GM10266 (cell line): ENCODE results near the gene ZNF534.
A peak's percentile ranks its signal among the peaks of the same experiment; 100 is the strongest.

Experiments used
- DNase-seq: peaks from one replicate; pipeline ENCODE4 v3.0.0; 2012; ENCODE audit errors: extremely low spot score
- TF ChIP-seq, protein P1 (sequence below): IDR thresholded peaks from 2 replicates; pipeline ENCODE4 v1.5.1; 2012; ENCODE audit warnings: mild to moderate bottlenecking, low read depth; ENCODE audit not compliant: control insufficient read depth, insufficient read depth; ENCODE audit errors: missing control alignments

Gene ZNF534

DNA sequence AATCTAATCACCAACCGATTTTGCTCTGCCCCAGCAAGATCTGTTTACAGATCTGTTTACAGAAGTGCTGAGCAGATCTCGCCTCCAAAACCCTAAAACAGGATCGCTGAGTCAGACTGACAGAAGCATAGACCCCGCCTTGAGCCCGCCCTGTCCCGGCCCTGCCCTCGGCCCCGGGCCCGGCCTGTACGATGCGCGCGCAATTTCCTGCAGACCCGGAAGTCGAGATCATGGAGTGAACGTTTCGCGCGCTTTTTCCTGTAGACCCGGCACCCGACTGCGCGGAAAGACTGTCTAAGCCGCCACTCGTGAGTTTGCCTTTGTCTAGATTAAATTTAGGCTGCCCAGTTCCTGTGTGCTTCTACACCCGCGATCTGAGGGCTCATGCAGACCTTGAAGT is at the start of gene ZNF534:
Gene ZNF534, plus strand, starts transcription at position 212 of the 400 bp plus-strand sequence. CDS start 2,327 bp downstream, outside the sequence.
- DNase-seq: no peak
- TF ChIP-seq, protein P1, sequence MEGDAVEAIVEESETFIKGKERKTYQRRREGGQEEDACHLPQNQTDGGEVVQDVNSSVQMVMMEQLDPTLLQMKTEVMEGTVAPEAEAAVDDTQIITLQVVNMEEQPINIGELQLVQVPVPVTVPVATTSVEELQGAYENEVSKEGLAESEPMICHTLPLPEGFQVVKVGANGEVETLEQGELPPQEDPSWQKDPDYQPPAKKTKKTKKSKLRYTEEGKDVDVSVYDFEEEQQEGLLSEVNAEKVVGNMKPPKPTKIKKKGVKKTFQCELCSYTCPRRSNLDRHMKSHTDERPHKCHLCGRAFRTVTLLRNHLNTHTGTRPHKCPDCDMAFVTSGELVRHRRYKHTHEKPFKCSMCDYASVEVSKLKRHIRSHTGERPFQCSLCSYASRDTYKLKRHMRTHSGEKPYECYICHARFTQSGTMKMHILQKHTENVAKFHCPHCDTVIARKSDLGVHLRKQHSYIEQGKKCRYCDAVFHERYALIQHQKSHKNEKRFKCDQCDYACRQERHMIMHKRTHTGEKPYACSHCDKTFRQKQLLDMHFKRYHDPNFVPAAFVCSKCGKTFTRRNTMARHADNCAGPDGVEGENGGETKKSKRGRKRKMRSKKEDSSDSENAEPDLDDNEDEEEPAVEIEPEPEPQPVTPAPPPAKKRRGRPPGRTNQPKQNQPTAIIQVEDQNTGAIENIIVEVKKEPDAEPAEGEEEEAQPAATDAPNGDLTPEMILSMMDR: no peak

DNA sequence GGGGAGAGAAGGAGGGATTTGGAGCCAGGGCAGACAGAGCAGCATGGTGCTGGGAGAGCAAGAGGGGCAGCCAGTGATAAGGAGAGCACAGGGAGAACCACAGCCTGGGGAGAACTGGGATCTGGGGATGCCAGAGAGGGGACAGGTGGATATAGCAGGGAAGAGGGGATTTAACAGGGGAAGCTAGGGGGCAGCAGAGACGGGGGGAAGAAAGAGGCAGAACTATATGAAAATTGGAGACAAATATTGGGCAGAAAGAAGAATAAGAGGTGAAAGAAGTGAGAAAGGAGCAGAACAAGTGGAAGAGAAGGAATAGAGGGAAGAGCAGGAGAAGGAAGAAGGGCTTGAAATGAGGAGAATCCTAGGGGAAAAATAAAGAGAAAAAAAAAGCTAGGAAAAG is 37.8 kb upstream of the ZNF534 start:
- no peak for DNase-seq
- TF ChIP-seq, protein P1: no peak

DNA sequence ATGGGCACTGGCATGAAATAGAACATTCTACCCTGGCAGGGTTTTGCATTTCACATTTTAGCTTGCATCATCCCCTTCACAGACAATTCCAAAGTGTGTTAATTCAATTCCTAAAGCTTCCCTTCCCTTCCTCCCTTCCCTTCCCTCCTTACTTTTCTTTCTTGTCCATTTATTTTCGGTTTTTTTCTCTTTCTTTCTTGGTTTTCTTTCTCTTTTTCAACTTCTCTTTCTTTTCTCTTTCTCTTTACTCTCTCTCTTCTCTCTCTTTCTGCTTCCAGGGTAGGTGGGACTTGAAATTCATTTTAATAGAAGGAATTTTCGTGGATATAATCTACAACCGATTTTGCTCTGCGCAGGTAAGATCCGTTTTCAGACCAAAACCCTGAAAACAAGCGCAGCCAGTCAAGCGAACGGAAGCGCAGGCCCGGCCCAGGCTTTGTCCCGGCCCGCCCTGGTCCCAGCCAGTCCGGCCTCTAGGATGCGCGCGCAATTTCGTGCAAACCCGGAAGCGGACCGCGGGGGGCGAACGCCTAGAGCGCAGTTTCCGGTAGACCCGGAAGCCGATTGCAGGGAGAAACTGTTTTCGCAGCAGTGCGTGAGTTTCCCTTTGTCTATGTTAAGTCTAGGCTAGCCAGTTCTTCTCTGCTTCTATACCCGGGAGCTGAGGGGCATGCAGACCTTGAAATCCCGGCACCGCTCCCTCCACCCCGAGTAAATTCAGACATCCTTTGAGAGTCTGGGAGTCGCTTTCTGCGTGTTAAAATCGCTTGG is 31.5 kb upstream of the ZNF534 start, which contains the start of gene ZNF528:
Gene ZNF528, plus strand, starts transcription at position 540 of the 771 bp plus-strand sequence. CDS start 4,165 bp downstream, outside the sequence.
- peak; percentile 91 for DNase-seq
- TF ChIP-seq, protein P1: no peak

DNA sequence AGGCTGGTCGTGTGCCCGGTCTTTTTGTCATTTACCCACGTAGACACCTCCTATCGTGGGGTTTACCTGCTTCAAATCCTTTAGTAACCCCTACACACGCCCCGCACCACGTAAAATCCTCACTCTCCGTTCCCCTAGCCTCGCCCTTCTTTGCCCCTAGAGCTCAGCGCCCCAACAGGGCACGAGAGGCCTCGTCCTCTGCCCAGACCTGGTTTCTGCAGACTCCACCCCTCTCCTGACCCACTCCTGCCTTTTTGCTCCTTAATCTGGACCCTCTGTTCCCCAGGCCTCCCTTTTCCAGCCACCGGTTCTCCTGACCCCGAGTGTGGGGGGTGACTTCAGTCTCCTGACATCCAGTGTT is 30.9 kb upstream of the ZNF534 start:
- TF ChIP-seq, protein P1: no peak
- DNase-seq: peak; percentile 17

DNA sequence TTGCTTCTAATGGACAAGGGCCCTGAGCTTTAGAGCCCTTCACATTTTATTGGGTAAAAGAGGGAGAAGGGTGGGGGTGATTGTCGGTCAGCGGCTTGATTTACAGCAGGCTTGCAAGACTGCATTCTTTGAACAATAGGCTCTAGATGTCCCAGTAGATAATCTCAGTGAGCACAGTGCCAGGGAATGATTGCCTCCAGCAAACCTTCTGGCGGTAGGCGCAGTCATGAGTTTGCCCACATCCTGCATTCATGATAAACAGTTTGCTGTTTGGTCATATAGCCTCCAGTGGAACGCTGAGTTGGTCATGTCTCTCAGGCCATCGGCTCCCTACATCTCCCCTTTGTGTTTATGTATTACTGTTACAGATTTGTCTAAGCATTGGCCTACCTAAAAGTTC is 18.7 kb upstream of the ZNF534 start:
- DNase-seq: no peak
- TF ChIP-seq, protein P1: no peak

DNA sequence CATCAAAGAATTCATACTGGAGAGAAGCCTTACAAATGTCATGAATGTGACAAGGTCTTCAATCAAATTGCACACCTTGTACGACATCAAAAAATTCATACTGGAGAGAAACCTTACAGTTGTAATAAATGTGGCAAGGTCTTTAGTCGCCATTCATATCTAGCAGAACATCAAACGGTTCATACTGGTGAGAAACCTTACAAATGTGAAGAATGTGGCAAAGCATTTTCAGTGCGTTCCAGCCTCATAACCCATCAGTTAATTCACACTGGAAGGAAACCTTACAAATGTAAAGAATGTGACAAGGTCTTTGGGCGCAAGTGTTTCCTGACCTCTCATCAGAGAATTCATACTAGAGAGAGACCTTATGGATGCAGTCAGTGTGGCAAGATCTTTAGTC is 13.2 kb upstream of the ZNF534 start:
- DNase-seq: no peak
- TF ChIP-seq, protein P1: no peak

DNA sequence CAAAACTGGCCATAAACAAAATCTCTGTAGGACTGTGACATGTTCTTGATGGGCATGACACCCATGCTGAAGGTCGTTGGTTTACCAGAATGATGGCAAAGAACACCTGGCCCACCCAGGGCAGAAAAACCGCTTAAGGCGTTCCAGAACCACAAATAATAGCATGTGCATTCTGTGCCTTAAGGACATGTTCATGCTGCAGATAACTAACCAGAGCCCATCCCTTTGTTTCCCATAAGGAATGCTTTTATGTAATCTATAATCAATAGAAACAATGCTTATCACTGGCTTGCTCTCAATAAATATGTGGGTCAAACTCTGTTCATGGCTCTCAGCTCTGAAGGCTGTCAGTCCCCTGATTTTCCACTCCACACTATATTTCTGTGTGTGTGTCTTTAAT is 13.2 kb downstream of the ZNF534 start:
- DNase-seq: no peak
- TF ChIP-seq, protein P1: no peak
